ENCODE results near the gene NDUFB5. TPM values are rescaled to one million over a fixed set of nuclear protein-coding genes. Genes with fewer than 3 reads are reported as not detected.

The NDUFB5 gene
- total and polyA plus RNA-seq, 10 of the 15 experiments (the other 5 are each of a cell fraction or from before 2014, with no cell fraction given): 82.0 to 320 (median 126) TPM

- no peak for TF ChIP-seq NRF1 (conservative IDR thresholded peaks at IDR 0.05; ENCODE audit: low read depth, low read length)
- TF ChIP-seq, protein P1, sequence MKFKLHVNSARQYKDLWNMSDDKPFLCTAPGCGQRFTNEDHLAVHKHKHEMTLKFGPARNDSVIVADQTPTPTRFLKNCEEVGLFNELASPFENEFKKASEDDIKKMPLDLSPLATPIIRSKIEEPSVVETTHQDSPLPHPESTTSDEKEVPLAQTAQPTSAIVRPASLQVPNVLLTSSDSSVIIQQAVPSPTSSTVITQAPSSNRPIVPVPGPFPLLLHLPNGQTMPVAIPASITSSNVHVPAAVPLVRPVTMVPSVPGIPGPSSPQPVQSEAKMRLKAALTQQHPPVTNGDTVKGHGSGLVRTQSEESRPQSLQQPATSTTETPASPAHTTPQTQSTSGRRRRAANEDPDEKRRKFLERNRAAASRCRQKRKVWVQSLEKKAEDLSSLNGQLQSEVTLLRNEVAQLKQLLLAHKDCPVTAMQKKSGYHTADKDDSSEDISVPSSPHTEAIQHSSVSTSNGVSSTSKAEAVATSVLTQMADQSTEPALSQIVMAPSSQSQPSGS (IDR thresholded peaks at IDR 0.05; ENCODE audit: low read length): no peak
Measured at GRCh38 chr3:179666030-179666429, 61.4 kb downstream of the NDUFB5 start (continued).

- TF ChIP-seq, protein P2, sequence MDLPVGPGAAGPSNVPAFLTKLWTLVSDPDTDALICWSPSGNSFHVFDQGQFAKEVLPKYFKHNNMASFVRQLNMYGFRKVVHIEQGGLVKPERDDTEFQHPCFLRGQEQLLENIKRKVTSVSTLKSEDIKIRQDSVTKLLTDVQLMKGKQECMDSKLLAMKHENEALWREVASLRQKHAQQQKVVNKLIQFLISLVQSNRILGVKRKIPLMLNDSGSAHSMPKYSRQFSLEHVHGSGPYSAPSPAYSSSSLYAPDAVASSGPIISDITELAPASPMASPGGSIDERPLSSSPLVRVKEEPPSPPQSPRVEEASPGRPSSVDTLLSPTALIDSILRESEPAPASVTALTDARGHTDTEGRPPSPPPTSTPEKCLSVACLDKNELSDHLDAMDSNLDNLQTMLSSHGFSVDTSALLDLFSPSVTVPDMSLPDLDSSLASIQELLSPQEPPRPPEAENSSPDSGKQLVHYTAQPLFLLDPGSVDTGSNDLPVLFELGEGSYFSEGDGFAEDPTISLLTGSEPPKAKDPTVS (IDR thresholded peaks at IDR 0.05; ENCODE audit: low read depth, low read length): no peak
- TF ChIP-seq TCF3 (IDR thresholded peaks at IDR 0.05; ENCODE audit: borderline replicate concordance, insufficient read depth, low read depth, low read length) (no peak), CHD1 (IDR thresholded peaks at IDR 0.05; ENCODE audit: low read depth, low read length) (no peak)
- TF ChIP-seq, protein P3, sequence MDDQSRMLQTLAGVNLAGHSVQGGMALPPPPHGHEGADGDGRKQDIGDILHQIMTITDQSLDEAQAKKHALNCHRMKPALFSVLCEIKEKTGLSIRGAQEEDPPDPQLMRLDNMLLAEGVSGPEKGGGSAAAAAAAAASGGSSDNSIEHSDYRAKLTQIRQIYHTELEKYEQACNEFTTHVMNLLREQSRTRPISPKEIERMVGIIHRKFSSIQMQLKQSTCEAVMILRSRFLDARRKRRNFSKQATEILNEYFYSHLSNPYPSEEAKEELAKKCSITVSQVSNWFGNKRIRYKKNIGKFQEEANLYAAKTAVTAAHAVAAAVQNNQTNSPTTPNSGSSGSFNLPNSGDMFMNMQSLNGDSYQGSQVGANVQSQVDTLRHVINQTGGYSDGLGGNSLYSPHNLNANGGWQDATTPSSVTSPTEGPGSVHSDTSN (IDR thresholded peaks at IDR 0.05; ENCODE audit: insufficient replicate concordance, low read depth, low read length): no peak
- no peak for ATAC-seq
- Histone ChIP-seq H3K36me3 (ENCODE audit: control insufficient read depth in 2 of 2, insufficient read depth in 2 of 2, low read length in 1 of 2) (no peaks in the 10 kb centered on the region), H3K9me3 (replicated peaks; ENCODE audit: control insufficient read depth, insufficient read depth, low read length) (no peaks in the 10 kb centered on the region), H3K27ac (ENCODE audit: control insufficient read depth, insufficient read depth) (no peak overlapping the region), H3K4me2 (ENCODE audit: control insufficient read depth, insufficient read depth) (no peak overlapping the region), H3K4me1 (ENCODE audit: control insufficient read depth, insufficient read depth, low read length) (no peaks in the 10 kb centered on the region), H3K4me3 (no peak overlapping the region), H4K20me1 (ENCODE audit: control insufficient read depth, insufficient read depth) (no peaks in the 10 kb centered on the region), H3K9ac (ENCODE audit: control insufficient read depth, insufficient read depth, low read length) (no peak overlapping the region), H2AFZ (ENCODE audit: control insufficient read depth, low read depth, low read length) (no peak overlapping the region), H3K27me3 (replicated peaks in 1 of 2; ENCODE audit: control insufficient read depth in 2 of 2, insufficient read depth in 2 of 2, low read length in 1 of 2) (no peaks in the 10 kb centered on the region), H3K79me2 (ENCODE audit: control insufficient read depth, insufficient read depth, low read length) (peaks cover 21% of the 10 kb centered on the region)
- CTCF ChIA-PET: interaction anchor here (0.6 to 1.3 kb wide), 2 partner anchors 17 to 213 kb away, joined by 3 to 5 read pairs; no protein-coding TSS in a partner anchor
- POLR2A ChIA-PET: no interaction called here
- SMC1A ChIA-PET (ENCODE audit: uncharacterized antibody, unreplicated experiment): no interaction called here
- no TSS peak for BruUV-seq (replicated peaks)
- RAD21 ChIA-PET (ENCODE audit: unreplicated experiment): no interaction called here
- in situ Hi-C loops (cut with MboI): no loop called here
- 74% methylated on average over 8 of the region's 8 CpGs for WGBS (ENCODE audit: insufficient coverage, insufficient replicate concordance, low lambda C conversion rate, missing lambda C conversion rate)
- intact Hi-C loops (cut with micrococcal nuclease; ENCODE audit: unreplicated experiment): no loop called here
- DNase-seq (ENCODE audit: low read depth, low spot score): no peak
- no peak for FAIRE-seq
Measured at GRCh38 chr3:179666436-179667035, 61.9 kb downstream of the NDUFB5 start.
